ENCODE results near the gene BIRC6.

BIRC6 gene

DNA sequence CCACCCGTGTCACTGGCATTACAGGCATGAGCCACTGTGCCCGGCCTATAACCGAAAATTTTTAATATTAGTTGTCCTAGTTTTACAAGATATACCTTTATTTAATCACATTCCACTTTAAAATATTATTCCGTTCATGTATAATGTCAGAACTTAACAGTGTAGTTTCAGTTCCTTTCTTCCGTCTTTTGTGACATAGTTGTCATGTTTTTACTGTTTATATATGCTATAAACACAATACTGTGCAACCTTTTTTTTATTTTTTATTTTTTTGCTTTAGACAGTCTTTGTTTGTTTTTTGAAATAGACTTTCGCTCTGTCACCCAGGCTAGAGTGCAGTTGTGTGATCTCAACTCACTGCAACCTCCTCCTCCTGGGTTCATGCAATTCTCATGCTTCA lies 141.5 kb downstream of the BIRC6 start:
- in situ Hi-C loops (cut with HindIII; ENCODE audit: low sequenced_read_pairs): no loop called here
- no peak overlapping the region for H3K4me3 ChIP-seq (ENCODE audit: low read depth, low read length)
- TF ChIP-seq, protein P1, sequence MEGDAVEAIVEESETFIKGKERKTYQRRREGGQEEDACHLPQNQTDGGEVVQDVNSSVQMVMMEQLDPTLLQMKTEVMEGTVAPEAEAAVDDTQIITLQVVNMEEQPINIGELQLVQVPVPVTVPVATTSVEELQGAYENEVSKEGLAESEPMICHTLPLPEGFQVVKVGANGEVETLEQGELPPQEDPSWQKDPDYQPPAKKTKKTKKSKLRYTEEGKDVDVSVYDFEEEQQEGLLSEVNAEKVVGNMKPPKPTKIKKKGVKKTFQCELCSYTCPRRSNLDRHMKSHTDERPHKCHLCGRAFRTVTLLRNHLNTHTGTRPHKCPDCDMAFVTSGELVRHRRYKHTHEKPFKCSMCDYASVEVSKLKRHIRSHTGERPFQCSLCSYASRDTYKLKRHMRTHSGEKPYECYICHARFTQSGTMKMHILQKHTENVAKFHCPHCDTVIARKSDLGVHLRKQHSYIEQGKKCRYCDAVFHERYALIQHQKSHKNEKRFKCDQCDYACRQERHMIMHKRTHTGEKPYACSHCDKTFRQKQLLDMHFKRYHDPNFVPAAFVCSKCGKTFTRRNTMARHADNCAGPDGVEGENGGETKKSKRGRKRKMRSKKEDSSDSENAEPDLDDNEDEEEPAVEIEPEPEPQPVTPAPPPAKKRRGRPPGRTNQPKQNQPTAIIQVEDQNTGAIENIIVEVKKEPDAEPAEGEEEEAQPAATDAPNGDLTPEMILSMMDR (IDR thresholded peaks at IDR 0.05; ENCODE audit: low read depth, low read length): no peak
- DNase-seq (ENCODE audit: low read depth, low spot score): no peak

DNA sequence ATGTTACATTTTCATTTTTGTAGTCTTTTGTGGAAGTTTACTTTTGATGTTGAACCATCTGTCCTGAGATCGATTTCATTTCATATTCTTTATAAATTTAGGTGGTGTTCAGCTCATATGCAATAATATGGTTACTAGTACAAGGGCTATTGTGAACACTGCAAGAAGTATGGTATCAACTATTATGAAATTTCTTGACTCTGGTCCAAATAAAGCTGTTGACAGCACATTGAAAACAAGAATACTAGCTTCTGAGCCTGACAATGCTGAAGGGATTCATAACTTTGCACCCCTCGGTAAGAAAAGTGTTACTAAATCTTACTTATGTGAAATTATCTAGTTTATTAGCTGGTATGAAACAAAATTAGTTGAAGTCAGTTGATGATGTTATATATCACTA lies 146.1 kb downstream of the BIRC6 start:
- no peak overlapping the region for H3K4me3 ChIP-seq (ENCODE audit: low read depth, low read length)
- TF ChIP-seq, protein P1 (IDR thresholded peaks at IDR 0.05; ENCODE audit: low read depth, low read length): no peak
- in situ Hi-C loops (cut with HindIII; ENCODE audit: low sequenced_read_pairs): no loop called here
- no peak for DNase-seq (ENCODE audit: low read depth, low spot score)

DNA sequence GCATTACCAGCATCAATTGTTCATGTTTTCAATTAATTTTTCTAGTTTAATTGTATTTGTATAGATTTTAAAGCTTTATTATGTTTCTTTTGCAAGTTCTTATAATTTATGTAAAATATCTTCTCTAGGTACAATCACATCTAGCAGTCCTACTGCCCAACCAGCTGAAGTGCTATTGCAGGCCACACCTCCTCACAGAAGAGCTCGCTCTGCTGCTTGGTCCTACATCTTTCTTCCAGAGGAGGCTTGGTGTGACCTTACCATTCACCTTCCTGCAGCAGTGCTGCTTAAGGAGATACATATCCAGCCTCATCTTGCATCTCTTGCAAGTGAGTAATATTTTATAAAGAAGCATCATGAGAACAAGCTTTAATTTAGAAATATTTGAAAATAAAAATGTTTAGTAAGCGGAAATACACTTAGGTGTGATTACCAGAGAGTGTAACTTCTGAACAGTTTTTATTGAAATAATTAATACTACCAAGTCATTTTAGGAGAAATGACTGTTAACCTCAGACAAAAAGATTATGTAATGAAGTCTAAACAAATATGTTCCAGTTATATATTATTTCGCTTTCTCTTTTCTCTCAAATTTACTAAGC lies 148.2 kb downstream of the BIRC6 start:
- H3K4me3 ChIP-seq (ENCODE audit: low read depth, low read length): no peak overlapping the region
- DNase-seq (ENCODE audit: low read depth, low spot score): no peak
- TF ChIP-seq, protein P1 (IDR thresholded peaks at IDR 0.05; ENCODE audit: low read depth, low read length): no peak
- in situ Hi-C loops (cut with HindIII; ENCODE audit: low sequenced_read_pairs): no loop called here

DNA sequence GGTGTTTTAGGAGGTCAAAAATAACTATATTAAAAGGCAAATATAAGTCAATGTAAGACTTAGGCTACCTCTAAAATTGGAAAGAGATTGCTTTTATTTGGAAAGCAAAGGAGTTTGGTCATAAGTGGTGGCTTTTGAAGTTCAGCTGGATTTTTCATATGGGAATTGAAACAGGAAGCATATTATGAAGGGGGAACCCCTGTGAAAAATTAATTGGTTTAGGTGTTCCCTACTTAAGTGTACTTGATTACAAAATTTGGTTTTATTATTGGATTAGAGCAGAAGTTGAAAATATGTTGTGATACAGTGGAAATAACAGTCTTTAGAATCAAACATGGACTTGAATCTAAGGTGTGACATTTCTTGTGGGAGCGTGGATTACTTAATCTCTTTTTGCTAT lies 149.6 kb downstream of the BIRC6 start:
- in situ Hi-C loops (cut with HindIII; ENCODE audit: low sequenced_read_pairs): no loop called here
- H3K4me3 ChIP-seq (ENCODE audit: low read depth, low read length): no peak overlapping the region
- TF ChIP-seq, protein P1 (IDR thresholded peaks at IDR 0.05; ENCODE audit: low read depth, low read length): no peak
- no peak for DNase-seq (ENCODE audit: low read depth, low spot score)

DNA sequence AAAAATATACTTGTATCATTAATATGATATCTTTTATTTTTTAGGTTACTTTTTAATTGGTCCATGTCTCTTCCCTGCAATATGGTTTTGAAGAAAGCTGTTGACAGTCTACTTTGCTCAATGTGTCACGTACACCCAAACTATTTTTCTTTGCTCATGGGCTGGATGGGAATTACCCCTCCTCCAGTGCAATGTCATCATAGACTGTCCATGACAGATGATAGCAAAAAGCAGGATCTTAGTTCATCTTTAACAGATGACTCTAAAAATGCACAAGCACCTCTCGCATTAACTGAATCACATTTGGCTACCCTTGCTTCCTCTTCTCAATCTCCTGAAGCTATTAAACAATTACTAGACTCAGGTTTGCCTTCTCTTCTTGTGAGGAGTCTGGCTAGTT lies 158.1 kb downstream of the BIRC6 start:
- no peak overlapping the region for H3K4me3 ChIP-seq (ENCODE audit: low read depth, low read length)
- TF ChIP-seq, protein P1 (IDR thresholded peaks at IDR 0.05; ENCODE audit: low read depth, low read length): no peak
- in situ Hi-C loops (cut with HindIII; ENCODE audit: low sequenced_read_pairs): no loop called here
- DNase-seq (ENCODE audit: low read depth, low spot score): no peak

DNA sequence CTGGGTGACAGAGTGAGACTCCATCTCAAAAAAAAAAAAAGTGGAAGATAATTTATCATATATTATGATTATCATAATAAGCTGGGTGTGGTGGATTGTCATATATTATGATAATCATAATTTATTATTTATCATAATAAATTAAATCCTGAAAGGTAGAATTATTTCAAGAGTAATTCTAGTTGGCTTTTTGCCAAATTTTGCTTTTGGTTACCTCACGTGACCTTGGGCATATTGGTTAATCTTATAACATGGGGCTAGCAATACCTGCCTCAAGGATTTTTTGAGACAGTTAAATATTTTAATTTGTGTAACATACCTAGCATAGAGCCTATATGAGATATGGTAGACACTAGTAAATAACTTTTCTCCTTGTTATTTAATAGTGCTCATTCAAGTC lies 159.7 kb downstream of the BIRC6 start:
- in situ Hi-C loops (cut with HindIII; ENCODE audit: low sequenced_read_pairs): no loop called here
- TF ChIP-seq, protein P1 (IDR thresholded peaks at IDR 0.05; ENCODE audit: low read depth, low read length): no peak

DNA sequence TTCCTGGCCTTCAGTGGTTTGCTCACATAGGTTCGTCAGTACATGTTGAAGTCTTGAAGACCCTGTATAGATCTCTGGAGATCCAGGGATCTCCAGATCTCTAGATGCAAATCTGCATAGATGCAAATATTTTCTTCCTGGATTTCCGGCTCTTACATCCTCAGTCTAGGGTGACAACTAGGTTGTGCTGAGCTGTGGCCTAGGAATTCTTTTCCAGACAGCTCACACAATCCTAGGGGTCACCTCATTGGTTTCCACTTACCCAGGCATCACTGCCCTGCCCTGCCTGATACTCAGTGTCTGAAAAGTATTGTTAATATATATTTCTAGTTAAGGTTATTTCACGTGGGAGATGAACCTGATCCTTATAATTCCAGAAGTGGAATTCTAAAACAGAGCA lies 165.9 kb downstream of the BIRC6 start:
- in situ Hi-C loops (cut with HindIII; ENCODE audit: low sequenced_read_pairs): no loop called here
- TF ChIP-seq, protein P1 (IDR thresholded peaks at IDR 0.05; ENCODE audit: low read depth, low read length): no peak
- no peak for DNase-seq (ENCODE audit: low read depth, low spot score)
- H3K4me3 ChIP-seq (ENCODE audit: low read depth, low read length): no peak overlapping the region

More for the DNA sequence above, 159.7 kb downstream of the BIRC6 start:
- no peak for DNase-seq (ENCODE audit: low read depth, low spot score)
- no peak overlapping the region for H3K4me3 ChIP-seq (ENCODE audit: low read depth, low read length)

All from astrocyte of the spinal cord (primary cell).